Activated CD8-positive, alpha-beta memory T cell treated with anti-CD3 and anti-CD28 coated beads, Interleukin-2, amount 50 U/mL, for 1 hour (primary cell): ENCODE results near the gene SPECC1L.
"Not testable (repeated sequence)": the region's sequence is repeated elsewhere in the genome, so short reads cannot be mapped to it uniquely, and the experiment has no call there.

ENCODE experiments used
- DNase-seq: peaks from one replicate; pipeline ENCODE4 v3.0.0-alpha.2; 2020; ENCODE audit errors: extremely low read depth

The SPECC1L gene, protein sequence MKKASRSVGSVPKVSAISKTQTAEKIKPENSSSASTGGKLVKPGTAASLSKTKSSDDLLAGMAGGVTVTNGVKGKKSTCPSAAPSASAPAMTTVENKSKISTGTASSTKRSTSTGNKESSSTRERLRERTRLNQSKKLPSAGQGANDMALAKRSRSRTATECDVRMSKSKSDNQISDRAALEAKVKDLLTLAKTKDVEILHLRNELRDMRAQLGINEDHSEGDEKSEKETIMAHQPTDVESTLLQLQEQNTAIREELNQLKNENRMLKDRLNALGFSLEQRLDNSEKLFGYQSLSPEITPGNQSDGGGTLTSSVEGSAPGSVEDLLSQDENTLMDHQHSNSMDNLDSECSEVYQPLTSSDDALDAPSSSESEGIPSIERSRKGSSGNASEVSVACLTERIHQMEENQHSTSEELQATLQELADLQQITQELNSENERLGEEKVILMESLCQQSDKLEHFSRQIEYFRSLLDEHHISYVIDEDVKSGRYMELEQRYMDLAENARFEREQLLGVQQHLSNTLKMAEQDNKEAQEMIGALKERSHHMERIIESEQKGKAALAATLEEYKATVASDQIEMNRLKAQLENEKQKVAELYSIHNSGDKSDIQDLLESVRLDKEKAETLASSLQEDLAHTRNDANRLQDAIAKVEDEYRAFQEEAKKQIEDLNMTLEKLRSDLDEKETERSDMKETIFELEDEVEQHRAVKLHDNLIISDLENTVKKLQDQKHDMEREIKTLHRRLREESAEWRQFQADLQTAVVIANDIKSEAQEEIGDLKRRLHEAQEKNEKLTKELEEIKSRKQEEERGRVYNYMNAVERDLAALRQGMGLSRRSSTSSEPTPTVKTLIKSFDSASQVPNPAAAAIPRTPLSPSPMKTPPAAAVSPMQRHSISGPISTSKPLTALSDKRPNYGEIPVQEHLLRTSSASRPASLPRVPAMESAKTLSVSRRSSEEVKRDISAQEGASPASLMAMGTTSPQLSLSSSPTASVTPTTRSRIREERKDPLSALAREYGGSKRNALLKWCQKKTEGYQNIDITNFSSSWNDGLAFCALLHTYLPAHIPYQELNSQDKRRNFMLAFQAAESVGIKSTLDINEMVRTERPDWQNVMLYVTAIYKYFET

DNA sequence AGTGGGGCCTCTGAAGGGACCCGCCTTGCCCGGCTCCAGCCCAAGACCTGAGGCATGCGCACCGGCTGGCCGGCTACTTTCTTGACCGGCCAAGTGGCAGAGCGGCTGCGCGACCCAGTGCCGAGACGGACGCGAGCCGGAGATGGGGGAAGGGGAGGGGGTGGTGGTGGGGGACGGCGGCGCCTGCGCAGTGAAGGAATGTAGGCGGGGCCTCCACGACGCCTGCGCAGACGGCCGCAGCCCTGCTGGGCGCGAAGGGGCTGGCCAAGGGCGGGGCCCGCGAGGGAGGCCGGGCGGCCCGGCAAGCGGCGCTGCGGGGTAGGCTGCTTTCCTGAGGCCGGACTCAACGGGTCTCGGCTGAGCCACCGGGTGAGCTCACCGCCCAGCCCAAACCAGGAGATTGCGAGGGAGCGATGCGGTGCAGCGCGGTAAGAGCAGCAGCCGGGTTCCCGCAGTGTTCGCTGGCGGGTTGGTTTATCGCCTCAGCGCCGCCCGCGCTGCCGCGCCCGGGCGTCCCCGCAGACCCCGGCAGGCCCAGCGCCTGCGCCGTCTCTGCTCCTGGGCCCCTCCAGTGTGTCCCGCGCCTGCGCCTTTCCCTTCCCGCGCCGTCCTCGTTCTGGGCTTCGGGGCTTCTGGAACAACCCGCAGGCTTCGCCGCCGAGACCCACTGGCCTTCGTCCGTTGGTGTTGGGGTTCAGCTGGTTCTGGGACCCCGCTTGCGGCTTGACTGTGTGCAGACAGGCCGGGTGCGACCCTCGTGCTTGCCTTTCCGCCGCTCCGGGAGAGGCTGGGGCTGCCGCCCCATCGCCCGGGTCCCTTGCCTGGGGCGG is at the start of gene SPECC1L:
SPECC1L (plus strand) TSS at position 276 of the 830 bp plus-strand sequence. CDS start 31,401 bp downstream, outside the sequence.
- DNase-seq = peak; percentile 68

DNA sequence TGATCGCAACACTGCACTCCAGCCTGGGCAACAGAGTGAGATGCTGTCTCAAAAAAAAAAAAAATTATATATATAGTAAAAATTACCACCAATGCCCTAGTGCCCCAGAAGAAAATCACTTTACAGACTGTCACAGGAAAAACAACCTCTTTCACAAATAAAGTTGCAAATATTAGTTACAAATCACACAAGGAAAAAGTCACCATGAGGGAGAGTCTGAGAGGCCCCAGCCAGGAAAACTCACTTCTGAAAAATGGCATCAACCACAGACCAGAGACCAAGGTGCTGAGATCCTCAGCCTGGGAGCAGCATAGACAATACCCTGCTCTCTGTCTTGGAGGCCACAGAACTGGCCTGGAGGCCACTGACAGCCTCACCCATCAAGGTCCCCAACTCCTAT is 46.2 kb upstream of the SPECC1L start:
- no peak for DNase-seq

DNA sequence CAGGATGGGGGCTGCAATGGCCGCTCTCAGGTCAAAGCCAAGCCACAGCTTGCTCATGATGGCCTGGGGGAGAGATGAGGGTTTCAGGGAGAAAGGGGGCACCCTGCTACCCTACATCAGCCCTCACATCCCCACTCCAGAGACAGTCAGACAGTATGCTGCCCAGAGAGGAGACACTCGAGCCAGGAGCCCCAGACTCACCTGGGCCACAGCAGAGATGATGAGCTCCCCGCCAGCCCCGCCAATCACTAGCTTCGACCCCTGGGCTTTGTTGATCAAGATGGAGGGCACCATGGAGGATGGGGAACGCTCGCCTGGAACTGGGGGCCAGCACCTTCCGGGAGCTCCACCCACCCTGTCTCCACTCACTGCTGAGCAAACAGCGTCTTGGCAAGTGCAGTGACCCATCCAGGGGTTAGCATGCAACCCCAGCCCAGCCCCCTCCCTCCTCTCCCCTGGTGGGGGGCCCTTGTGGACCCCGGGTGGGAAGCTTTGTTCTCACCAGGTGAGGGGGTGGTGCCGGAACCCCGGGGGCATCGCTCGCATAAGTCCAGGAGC is 45.5 kb upstream of the SPECC1L start:
- DNase-seq = no peak

DNA sequence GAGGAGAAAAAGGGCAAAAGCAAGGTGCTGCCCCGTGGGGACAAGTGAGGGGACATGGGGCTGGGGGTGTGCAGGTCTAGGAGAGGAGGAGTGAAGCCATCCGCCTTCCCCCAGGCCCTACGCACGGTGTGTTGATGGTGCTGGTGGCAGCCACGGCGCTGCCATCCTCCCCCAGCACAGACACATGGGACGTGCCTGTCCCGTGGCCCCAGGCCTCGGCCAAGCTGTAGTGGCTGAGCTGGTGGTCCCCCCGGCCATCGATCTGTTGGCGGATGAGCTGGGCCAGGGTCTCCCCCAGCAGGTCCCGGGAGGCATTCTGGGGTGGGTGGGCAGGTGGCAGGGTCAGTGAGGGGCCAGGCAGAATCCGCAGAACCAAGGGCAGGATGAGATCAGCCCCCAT is 44.7 kb upstream of the SPECC1L start:
- DNase-seq = no peak

DNA sequence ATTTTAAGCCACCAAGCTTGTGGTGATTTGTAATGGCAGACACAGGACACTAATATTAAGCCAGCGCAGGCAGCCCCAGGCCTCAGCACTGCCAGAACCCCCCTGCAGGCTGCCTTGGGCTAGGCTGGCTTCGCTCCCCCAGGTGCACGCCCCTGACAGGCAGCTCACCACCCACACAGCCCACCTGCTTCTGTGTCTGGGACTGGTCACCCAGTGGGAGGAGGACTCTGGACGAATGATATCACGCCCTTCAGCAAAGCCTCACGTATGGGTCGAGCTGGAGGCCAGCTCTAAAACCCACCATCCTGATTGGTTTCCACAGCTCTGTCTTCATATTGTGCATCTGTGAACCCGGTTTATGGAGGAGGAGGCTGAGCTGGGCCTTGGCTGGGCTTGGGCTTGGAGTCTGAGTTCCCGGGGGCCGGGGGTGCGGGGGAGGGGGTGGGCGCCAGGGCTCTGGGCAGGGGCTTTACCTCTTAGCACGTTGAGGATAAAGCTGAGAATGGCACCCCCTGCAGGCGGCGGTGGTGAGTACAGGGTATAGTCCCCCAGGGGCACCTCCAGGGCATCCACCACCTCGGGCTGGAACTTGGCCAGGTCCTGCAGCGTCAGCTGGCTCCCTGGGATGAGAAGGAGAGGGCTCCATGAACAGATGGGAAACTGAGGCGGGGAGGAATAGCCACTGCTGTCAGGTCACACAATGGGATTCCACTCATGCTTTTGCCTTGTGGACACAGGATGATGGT is 39.5 kb upstream of the SPECC1L start:
- no peak for DNase-seq

DNA sequence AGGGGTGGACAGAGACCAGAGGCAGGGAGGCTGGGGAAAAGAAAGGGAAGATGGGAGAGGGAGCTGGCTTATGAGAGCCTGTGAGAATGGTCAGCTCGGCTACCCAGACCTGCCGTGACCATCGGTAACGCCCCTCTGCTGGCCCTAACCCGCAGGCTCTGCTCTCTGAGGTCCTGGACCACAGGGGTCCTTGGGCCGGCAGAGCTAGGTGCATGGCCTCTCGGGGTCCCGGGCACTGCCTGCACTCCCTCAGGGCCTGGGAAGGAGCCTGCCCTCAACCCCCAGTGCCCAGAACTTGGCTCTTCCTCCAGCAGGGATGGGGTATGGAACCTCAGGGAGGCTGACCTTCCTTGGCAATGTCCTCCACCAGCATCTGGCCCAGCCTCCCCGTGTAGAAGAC is 38.9 kb upstream of the SPECC1L start:
- no peak for DNase-seq

DNA sequence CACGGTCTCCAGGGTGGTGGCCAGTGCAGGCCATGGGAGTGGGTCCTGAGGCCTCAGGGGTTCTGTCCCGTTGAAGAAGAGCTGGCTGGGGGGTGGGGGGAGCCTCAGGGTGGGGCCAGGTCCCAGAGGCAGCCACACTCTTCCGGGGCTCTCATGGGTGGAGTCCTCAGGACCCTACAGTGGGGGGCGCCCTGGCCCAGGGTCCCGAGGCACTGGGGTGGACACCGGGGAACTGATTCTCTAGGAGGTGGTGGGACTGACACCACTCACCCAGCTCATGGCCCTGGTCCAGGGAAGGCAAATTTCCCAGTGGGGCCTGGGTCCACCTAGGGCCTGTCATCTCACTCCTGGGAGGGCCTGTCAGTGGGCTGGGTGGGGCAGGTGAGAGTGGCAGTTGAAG is 38.5 kb upstream of the SPECC1L start:
- no peak for DNase-seq

DNA sequence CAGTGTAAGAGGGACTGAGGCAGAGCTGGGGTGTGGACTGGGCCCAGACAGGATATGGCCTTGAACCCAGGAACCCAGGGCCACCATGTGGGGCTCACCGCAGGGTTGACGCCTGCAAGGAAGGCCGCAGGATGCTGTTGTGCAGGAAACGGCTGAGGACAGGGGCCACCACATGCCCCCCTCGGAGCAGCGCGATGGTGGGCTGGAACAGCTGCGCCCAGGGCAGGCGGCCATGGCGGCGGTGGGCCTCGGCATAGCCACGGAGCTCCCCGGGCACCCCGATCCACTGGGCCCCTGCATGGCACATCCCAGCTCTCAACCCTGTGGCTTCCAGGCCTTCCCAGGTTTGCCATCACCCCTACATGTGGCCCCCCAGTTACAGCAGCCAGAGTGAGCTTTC is 37.9 kb upstream of the SPECC1L start:
- no peak for DNase-seq

DNA sequence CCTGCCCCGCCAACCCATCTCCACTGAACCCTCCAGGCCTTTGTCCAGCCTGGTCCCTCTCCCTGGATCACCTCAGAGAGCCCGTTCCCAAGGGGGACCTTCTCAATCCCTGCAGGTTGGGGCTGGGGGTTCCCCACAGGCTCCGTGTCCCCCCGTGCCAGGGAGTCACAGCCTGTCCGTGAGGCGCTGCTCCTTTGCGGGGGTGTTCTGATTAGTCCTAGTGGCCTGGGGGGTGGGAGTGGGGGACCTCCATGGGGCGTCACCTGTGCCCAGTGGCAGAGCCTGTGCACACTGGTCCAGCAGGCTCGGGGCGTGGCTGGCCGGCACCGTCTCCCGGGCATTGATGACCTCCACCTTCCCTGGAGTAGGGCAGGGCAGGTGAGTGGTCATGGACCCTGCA is 37.4 kb upstream of the SPECC1L start:
- DNase-seq = no peak

DNA sequence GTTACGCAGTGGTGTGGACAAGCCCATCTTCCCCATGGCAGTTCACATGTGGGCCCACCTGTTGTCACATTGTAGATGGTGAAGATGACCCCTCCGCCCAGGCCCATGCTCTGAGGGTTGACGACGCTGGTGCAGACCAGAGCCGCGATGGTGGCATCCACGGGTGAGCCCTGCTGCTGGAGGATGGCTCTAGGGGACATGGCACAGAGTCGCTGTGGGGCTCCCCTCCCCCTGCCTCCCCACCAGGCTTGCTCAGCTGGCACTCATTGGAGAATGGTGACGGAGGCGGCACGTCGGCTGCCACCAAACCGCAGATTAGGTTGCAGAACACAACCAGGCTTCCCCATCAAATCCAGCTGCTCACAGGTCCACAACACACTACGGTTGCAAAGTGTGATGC is 36.8 kb upstream of the SPECC1L start:
- DNase-seq = no peak

DNA sequence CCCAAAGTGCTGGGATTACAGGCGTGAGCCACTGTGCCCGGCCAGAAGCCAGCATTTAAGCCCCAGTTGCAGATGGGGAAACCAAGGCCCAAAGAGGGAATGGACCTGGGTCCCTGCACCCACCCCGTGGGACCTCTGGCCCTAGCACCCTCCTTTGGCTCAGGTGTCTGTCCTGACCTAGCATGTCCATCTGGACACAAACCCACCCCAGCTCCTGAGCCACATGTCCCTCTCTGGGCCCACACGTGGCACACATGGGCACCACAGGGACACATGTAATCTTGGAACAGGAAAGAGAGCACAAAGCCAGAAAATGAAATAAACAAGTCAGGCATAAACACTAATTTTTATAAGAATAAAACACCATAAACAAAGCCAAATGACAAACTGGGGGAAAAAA is 35.3 kb upstream of the SPECC1L start:
- DNase-seq = no peak

DNA sequence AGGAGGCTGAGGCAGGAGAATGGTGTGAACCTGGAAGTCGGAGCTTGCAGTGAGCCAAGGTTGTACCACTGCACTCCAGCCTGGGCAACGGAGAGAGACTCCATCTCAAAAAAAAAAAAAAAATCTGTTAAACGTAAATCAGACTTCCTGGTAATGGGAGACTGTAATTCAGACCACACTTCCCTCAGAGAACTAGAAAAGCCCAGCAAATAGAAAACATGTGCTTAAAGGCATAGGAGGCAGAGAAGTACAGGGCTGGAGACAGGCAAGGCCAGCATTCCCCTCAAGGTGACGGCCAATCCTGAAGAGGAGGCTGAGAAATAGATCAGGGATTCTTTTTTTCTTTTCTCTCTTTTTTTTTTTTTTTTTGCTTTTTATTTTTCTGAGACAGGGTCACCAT is 34.0 kb upstream of the SPECC1L start:
- DNase-seq = no peak

DNA sequence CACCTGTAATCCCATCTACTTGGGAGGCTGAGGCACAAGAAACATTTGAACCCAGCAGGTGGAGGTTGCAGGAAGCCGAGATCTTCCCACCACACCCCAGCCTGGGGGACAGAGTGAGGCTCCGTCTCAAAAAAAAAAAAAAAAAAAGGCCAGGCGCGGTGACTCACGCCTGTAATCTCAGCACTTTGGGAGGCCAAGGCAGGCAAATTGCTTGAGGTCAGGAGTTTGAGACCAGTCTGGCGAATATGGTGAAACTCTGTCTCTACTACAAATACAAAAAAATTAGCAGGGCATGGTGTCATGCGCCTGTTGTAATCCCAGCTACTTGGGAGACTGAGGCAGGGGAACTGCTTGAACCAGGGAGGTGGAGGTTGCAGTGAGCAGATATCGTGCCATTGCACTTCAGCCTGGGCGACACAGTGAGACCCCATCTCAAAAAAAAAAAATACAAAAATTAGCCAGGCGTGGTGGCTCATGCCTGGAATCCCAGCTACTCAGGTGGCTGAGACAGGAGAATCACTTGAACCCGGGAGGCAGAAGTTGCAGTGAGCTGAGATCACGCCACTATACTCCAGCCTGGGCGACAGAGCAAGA is 32.4 kb upstream of the SPECC1L start:
- DNase-seq = not testable (repeated sequence)

DNA sequence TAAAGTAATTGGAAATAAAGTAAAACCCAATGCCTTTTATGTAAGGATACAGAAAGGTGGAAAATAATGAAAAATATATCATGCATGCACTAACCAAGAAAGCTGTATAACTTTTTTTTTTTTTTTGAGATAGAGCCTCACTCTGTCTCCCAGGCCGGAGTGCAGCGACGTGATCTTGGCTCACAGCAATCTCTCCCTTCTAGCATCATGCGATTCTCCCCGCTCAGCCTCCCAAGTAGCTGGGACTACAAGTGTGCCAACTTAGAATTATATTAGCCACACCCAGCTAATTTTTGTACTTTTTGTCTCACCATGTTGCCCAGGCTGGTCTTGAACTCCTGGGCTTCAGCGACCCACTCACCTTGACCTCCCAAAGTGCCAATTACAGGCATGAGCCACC is 30.2 kb upstream of the SPECC1L start:
- no peak for DNase-seq

DNA sequence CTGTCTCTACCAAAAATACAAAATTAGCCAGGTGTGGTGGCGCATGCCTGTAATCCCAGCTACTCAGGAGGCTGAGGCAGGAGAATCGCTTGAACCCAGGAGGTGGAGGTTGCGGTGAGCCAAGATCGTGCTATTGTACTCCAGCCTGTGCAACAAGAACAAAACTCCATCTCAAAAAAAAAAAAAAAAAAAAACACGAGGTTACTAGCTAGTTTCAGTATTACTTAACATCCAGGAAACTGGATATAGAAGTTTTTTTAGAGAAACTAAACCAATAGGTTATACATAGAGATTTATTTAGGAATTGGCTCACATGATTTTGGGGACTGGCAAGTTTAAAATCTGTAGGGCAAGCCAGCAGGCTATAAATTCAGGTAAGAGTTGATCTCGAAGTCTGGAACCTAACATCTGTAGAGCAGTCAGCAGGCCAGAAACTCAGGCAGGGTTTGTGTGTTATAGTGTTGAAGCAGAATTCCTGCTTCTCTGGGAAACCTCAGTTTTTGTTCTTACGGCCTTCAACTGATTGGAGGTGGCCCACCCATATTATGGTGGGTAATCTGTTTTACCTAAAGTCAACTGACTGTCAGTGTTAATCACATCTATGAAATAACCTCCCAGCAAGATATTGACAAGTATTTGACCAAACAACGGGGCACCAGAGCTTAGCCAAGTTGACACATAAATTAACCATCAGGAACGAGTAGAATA is 29.5 kb upstream of the SPECC1L start:
- DNase-seq = not testable (repeated sequence)

DNA sequence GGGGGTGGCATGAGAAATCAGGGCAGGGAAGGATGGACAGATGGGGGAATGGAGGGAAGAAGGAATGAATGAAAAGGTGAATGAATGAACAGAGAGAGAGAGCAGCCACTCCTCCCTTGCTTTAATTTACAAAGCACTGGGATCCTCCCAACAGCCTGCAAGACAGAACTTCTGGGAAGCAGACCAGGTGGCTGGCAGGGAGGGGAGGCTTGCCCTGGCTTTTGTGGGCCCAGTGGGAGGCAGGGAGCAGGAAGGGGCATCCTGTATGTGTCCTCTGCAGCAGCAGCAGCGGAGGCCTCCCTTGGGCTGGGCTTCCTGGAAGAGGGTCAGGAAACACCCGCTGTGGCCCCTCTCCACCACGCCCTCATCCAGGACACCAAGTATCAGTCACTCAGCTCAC is 27.2 kb upstream of the SPECC1L start:
- not testable (repeated sequence) for DNase-seq

DNA sequence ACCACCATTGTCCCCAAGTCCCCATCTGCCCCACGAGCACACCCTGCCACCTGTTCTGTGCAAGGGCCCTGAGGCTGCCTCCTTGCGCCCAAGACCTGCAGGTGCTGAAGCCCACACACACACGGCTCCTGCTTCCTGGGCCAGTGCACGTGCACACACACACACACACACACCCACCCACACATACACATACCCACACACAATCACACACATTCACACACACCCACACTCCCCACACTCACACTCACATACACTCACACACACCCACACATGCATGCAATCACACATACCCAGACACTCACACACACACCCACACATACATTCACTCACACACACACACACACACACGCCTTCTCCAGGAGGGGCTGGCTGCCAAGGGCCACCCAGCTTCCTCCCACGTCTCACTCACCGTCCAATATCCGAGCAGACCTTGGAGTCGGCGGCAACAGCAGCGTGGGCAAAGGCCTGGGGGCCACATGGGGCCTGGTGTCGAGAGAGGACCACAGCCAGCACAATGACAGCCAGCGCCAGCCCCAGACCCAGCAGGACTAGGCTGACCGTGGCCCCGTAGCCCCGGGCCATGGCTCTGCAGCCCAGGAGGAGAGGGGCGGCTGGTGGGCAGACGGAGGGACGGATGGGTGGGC is 26.4 kb upstream of the SPECC1L start:
- DNase-seq = no peak

DNA sequence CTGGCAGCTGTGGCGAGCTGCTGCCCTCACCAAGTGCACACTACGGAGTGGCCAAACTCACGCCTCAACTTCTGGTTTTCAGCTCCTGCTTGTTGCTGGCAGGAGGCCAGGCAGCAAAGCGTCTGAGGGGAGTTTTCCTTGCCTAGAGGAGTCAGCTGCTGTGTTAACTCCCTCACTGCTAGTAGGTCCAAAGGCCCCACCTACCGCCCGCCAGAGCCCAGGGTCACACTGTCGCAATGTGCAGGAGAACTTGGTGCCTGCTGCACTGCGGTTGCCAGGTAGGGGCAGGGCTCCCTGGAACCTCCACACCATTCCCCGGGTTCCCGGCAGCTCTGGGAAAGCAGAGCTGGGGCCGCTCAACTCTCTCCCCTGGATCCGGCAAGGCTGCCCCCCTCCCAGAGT is 25.6 kb upstream of the SPECC1L start, which contains the start of gene GGT5:
GGT5 (minus strand) TSS at position 53 of the 402 bp plus-strand sequence. CDS start 357 bp downstream, outside the sequence.
- not testable (repeated sequence) for DNase-seq
